HG03442 (cell line): ENCODE data around the gene FAM174C.

Experiments
- ATAC-seq: cut with Tn5 transposase; IDR thresholded peaks from one replicate; pipeline ENCODE4 v1.9.1; 2021; ENCODE audit warnings: mild to moderate bottlenecking, moderate library complexity; ENCODE audit not compliant: unreplicated experiment

Gene FAM174C

GRCh38 chr19:1284979-1285736 lies 9.8 kb downstream of the FAM174C start:
- ATAC-seq, result no peak

GRCh38 chr19:1285737-1286360 lies 10.5 kb downstream of the FAM174C start, which contains the start of gene EFNA2:
EFNA2 (plus strand) TSS chr19:1285873; CDS start chr19:1286169, 296 bp downstream.
- ATAC-seq, result no peak

GRCh38 chr19:1286487-1287353 lies 11.4 kb downstream of the FAM174C start:
- no peak for ATAC-seq

- no peak for ATAC-seq
Observed at GRCh38 chr19:1287354-1288225, 12.3 kb downstream of the FAM174C start.

GRCh38 chr19:1288226-1288612 lies 12.9 kb downstream of the FAM174C start:
- no peak for ATAC-seq

GRCh38 chr19:1288833-1289685 lies 13.7 kb downstream of the FAM174C start:
- no peak for ATAC-seq

- ATAC-seq, result no peak
Observed at GRCh38 chr19:1289686-1290025, 14.3 kb downstream of the FAM174C start.

GRCh38 chr19:1290196-1290702 lies 14.9 kb downstream of the FAM174C start:
- no peak for ATAC-seq

- no peak for ATAC-seq
Observed at GRCh38 chr19:1290703-1291651, 15.6 kb downstream of the FAM174C start.

GRCh38 chr19:1291761-1292418 lies 16.6 kb downstream of the FAM174C start:
- no peak for ATAC-seq

GRCh38 chr19:1292419-1293151 lies 17.3 kb downstream of the FAM174C start:
- no peak for ATAC-seq

- ATAC-seq, result no peak
Observed at GRCh38 chr19:1293782-1294604, 18.7 kb downstream of the FAM174C start.

- ATAC-seq, result no peak
Observed at GRCh38 chr19:1294688-1295087, 19.4 kb downstream of the FAM174C start.

- no peak for ATAC-seq
Observed at GRCh38 chr19:1295169-1296012, 20.1 kb downstream of the FAM174C start.

- ATAC-seq, result no peak
Observed at GRCh38 chr19:1296078-1296477, 20.7 kb downstream of the FAM174C start.
